CD4-positive, alpha-beta T cell (primary cell): Measurements from ENCODE around the gene LRRC74A. TPM values are rescaled to one million over a fixed set of nuclear protein-coding genes. Genes with fewer than 3 reads are reported as not detected.

Source experiments
- ATAC-seq: fragments of 200-7000 bp; cut with Tn5 transposase; one replicate; pipeline ENCODE4 v1.10.0; 2022; ENCODE audit warnings: mild to moderate bottlenecking; ENCODE audit not compliant: poor library complexity
- CTCF ChIA-PET: fragments of 350-600 bp; sonication (Branson Sonifier 250); formaldehyde crosslinking; loops from one replicate; lab custom pipeline; 2021; ENCODE audit warnings: antibody characterized with exemption, inconsistent platforms; lab: Charles Lee
- POLR2A ChIA-PET: fragments of 350-600 bp; sonication (Branson Sonifier 250); formaldehyde crosslinking; loops from one replicate; lab custom pipeline; 2021; ENCODE audit warnings: antibody characterized with exemption, inconsistent platforms; lab: Charles Lee
- DNase-seq, 14 experiments: peaks; one replicate each; pipeline ENCODE4 v3.0.0-alpha.2; 2013 to 2020; ENCODE audit warnings: mixed read lengths in 2 of 14
- H3K27ac ChIP-seq, 2 donors: one replicate each; pipeline versions ENCODE4 v1.5.1 to v1.7.0; 2013; ENCODE audit warnings: low read length in 2 of 2, low read depth in 1 of 2, mild to moderate bottlenecking in 1 of 2
- H3K27me3 ChIP-seq, 2 experiments: 1 replicate in 1 of 2; 2 replicates in 1 of 2; pipeline versions ENCODE4 v1.6.1 to v1.7.0; 2013; ENCODE audit warnings: low read length in 2 of 2, control low read depth in 1 of 2, mild to moderate bottlenecking in 1 of 2, moderate library complexity in 1 of 2; ENCODE audit not compliant: insufficient read depth in 2 of 2, control insufficient read depth in 1 of 2
- H3K36me3 ChIP-seq: one replicate; pipeline ENCODE4 v1.6.1; 2013; ENCODE audit warnings: low read length, control low read depth; ENCODE audit not compliant: insufficient read depth
- H3K4me1 ChIP-seq: one replicate; pipeline ENCODE4 v1.6.1; 2013; ENCODE audit warnings: low read length, control low read depth; ENCODE audit not compliant: insufficient read depth
- H3K4me3 ChIP-seq: one replicate; pipeline ENCODE4 v1.5.1; 2013; ENCODE audit warnings: mild to moderate bottlenecking, low read length, moderate library complexity
- H3K9me3 ChIP-seq, 2 experiments: 1 replicate in 1 of 2; 2 replicates in 1 of 2; pipeline versions ENCODE4 v1.6.1 to v1.7.0; 2013; ENCODE audit warnings: low read length in 2 of 2, mild to moderate bottlenecking in 2 of 2, control low read depth in 1 of 2, moderate library complexity in 1 of 2; ENCODE audit not compliant: control insufficient read depth in 1 of 2, insufficient read depth in 1 of 2
- H3K27ac Mint-ChIP-seq: one replicate; pipeline ENCODE4 v1.8.0; 2020; ENCODE audit warnings: mixed read lengths
- H3K27me3 Mint-ChIP-seq: one replicate; pipeline ENCODE4 v1.8.0; 2021; ENCODE audit warnings: mixed read lengths
- H3K36me3 Mint-ChIP-seq: one replicate; pipeline ENCODE4 v1.8.0; 2021; ENCODE audit warnings: low read depth, mixed read lengths
- H3K4me1 Mint-ChIP-seq: one replicate; pipeline ENCODE4 v1.8.0; 2021; ENCODE audit warnings: low read depth, mixed read lengths
- H3K4me3 Mint-ChIP-seq: one replicate; pipeline ENCODE4 v1.8.0; 2020; ENCODE audit warnings: mild to moderate bottlenecking, mixed read lengths
- H3K9me3 Mint-ChIP-seq: one replicate; pipeline ENCODE4 v1.8.0; 2020; ENCODE audit warnings: mixed read lengths
- intact Hi-C, 2 experiments: fragments of 100-400 bp; cut with DNase I in 1 of 2; cut with micrococcal nuclease in 1 of 2; formaldehyde crosslinking; loops; one replicate each; pipeline versions ENCODE4 v1.15.1 to v1.9.0; 2023 to 2025; cut with DNase I, micrococcal nuclease
- total RNA-seq, 174 experiments: library from RNA in 2 of 174; stranded (reverse) in 2 of 174; gene quantifications; one replicate each; pipeline ENCODE4 v1.2.3 and lab custom pipeline; 2021 to 2026
- TF ChIP-seq, protein P1 (sequence below): fragments of 200-600 bp; IDR thresholded peaks from one replicate; pipeline ENCODE4 v1.8.0; 2022; ENCODE audit warnings: antibody characterized with exemption, mild to moderate bottlenecking

The LRRC74A gene
- total RNA-seq, 2 experiments from 2014 or later: not detected

DNA sequence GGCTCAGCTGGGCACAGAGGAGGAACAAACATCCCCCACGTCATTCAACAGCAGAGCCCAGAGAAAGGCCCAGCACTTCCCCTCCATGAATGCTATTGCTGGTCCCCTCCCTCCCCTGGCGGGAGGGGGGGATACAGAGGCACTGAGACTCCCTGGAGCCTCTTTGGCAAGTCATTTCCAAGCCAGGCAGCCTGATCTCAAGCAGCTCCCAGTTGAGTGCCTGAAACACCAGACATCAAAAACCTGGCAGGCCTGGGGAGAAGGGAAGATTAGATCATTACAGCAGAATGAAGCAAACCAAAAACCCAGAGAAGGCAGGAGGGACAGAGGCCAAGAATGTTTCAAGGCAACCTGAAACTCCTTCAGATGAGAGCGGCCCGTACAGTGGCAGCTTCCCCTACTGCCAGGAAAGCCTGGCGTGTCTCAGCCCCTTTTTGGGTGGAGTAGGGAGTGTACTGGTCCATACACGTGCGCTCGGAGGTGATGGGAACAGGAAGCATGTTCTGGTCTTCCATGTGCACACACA lies 92.1 kb downstream of the LRRC74A start:
- no peak for ATAC-seq
- CTCF ChIA-PET: interaction anchor here (0.9 to 2.2 kb wide), 2 partner anchors 10 to 29 kb away, joined by 4 to 5 read pairs; no protein-coding TSS in a partner anchor
- Histone ChIP-seq H3K27me3 (no peaks in the 10 kb centered on the region), H3K4me1 (peaks cover 54% of the 10 kb centered on the region), H3K36me3 (no peaks in the 10 kb centered on the region), H3K4me3 (no peak overlapping the region), H3K27ac (no peak overlapping the region), H3K9me3 (no peaks in the 10 kb centered on the region)
- H3K4me1 Mint-ChIP-seq: peaks cover 58% of the 10 kb centered on the region
- H3K9me3 Mint-ChIP-seq: no peaks in the 10 kb centered on the region
- H3K4me3 Mint-ChIP-seq: no peak overlapping the region
- DNase-seq: peak in 2 of 14 experiments; percentile 43 to 54
- TF ChIP-seq, protein P1, sequence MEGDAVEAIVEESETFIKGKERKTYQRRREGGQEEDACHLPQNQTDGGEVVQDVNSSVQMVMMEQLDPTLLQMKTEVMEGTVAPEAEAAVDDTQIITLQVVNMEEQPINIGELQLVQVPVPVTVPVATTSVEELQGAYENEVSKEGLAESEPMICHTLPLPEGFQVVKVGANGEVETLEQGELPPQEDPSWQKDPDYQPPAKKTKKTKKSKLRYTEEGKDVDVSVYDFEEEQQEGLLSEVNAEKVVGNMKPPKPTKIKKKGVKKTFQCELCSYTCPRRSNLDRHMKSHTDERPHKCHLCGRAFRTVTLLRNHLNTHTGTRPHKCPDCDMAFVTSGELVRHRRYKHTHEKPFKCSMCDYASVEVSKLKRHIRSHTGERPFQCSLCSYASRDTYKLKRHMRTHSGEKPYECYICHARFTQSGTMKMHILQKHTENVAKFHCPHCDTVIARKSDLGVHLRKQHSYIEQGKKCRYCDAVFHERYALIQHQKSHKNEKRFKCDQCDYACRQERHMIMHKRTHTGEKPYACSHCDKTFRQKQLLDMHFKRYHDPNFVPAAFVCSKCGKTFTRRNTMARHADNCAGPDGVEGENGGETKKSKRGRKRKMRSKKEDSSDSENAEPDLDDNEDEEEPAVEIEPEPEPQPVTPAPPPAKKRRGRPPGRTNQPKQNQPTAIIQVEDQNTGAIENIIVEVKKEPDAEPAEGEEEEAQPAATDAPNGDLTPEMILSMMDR: no peak
- H3K27me3 Mint-ChIP-seq: no peaks in the 10 kb centered on the region
- no peaks in the 10 kb centered on the region for H3K36me3 Mint-ChIP-seq
- POLR2A ChIA-PET: interaction anchor here (0.7 to 1.2 kb wide), 3 partner anchors 12 to 44 kb away, joined by 3 to 5 read pairs (median 3); no protein-coding TSS in a partner anchor
- H3K27ac Mint-ChIP-seq: no peak overlapping the region
- intact Hi-C loops: no loop called here

DNA sequence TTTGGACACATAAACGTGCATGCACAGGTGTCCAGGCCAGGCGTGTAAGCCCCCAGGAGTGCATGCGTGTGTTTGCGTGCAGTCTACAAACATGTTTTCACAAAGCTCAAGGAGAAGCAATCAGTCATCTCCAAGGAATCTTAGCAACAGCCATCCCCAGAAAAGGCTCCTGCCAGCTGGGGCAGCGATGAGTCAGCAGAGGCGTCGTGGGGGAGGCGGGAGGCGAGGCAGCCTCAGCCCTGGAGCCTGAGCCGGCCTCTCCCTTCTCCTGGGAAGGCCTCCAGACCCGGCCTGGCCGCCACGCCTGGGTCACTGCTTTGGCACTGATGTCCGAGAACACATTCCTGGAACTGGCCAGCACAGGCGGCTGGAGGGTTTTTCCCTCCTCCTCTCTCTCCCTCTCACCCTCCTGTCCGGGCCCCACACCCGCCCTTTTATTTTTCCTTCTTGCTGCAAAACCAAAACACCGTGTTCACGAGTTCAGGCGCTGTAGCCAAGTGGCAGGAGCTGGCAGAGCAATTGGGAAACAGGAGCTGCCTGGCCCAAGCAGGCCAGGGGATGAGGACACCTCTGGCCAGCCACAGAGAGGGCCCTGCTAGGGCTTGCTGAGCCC lies 92.7 kb downstream of the LRRC74A start:
- ChIA-PET CTCF (interaction anchor here (0.9 to 2.2 kb wide), 3 partner anchors 10 to 151 kb away, joined by 4 to 6 read pairs (median 5); no protein-coding TSS in a partner anchor), POLR2A (interaction anchor here (0.7 to 3.5 kb wide), 4 partner anchors 11 to 109 kb away, joined by 3 to 21 read pairs (median 8); partner anchors contain the start of gene IRF2BPL)
- intact Hi-C loops: no loop called here
- Mint-ChIP-seq H3K27ac (no peak overlapping the region), H3K4me1 (peaks cover 59% of the 10 kb centered on the region), H3K4me3 (no peak overlapping the region), H3K9me3 (no peaks in the 10 kb centered on the region), H3K36me3 (no peaks in the 10 kb centered on the region), H3K27me3 (no peaks in the 10 kb centered on the region)
- H3K4me3 ChIP-seq: no peak overlapping the region
- TF ChIP-seq, protein P1: no peak
- no peaks in the 10 kb centered on the region for H3K9me3 ChIP-seq
- H3K27me3 ChIP-seq: no peaks in the 10 kb centered on the region
- H3K4me1 ChIP-seq: peaks cover 51% of the 10 kb centered on the region
- H3K36me3 ChIP-seq: no peaks in the 10 kb centered on the region
- ATAC-seq (no peak), DNase-seq (peak in 2 of 14 experiments; percentile 46 to 49)
- no peak overlapping the region for H3K27ac ChIP-seq

Other genes starting within 250 kb of the LRRC74A start
- gene VASH1, start 64.9 kb upstream of the LRRC74A start, total RNA-seq: 1 to 10 TPM; 7.3 to 9.2 TPM
- 10 to 100 TPM; 10.1 to 10.4 TPM for gene ANGEL1, start 13.5 kb upstream of the LRRC74A start, total RNA-seq
- 10 to 100 TPM; 70.9 to 71.8 TPM for gene IRF2BPL, start 202.3 kb downstream of the LRRC74A start, total RNA-seq